Measurements from ENCODE around the gene PERCC1.
"Not testable (repeated sequence)": the region's sequence is repeated elsewhere in the genome, so short reads cannot be mapped to it uniquely, and the experiment has no call there.

The PERCC1 gene

GRCh38 chr16:1451702-1452392 is 21.0 kb downstream of the PERCC1 start:
- DNase-seq: no peak

DNA sequence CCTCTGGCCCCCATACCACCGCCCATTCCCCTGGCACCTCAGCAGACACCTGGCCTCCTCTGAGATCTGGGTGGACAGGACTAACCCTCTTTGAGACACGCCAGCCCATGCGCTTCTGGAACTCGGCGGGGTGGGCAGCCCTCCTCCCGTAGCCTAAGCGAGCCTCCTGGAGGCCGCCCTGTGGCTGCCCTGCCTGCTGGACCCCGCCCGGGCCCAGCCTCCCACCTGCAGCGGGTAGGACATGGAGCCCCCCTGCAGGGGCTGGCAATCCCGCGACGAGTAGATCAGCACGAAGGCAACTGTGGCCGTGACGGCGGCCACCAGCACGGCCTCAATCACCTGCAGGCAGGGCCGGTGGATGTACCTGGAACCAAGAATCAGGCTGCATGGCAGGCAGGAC is 21.7 kb downstream of the PERCC1 start:
- DNase-seq: no peak

DNA sequence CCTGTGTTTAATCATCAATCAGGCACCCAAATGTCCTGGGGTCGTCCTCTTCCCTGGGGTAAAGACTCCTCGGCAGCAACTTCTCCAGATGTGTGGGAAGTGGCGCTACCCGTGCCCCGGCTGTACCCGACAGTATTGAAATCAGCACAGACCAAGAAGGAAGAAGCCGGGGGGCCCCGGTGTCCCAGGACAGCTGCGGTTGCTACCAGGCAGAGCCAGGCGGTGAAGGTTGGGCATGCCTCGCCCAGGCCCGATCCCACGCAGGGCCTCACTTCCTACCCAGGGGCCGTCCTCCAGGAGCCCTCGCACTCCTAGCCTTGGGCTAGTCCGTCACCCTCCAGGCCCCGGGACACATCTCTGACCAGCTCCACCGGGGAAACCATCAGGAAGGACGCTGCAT is 22.4 kb downstream of the PERCC1 start:
- no peak for DNase-seq

DNA sequence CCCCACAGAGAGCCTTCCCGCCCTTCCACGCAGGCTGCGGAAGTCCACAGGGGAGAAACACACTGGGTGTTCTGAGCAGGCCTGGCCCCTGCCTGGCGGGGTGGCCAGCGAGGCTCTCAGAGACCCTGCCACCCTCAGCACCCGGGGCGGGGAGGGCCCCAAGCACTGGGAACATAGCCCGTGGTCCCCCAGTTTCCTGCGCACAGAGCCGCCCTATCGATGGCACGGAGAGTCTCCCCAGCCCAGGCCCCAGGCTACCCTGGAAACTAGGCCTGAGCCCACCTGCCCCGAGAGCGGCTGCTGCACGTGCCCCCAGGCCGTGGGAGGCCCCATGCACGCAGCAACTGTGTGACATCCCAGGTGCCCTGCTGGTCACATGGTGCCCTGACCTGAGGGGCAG is 23.7 kb downstream of the PERCC1 start:
- DNase-seq: no peak

- DNase-seq: no peak
Observed at GRCh38 chr16:1455190-1456171, 24.6 kb downstream of the PERCC1 start.

- no peak for DNase-seq
Observed at GRCh38 chr16:1456951-1457350, 26.1 kb downstream of the PERCC1 start.

- DNase-seq: no peak
Observed at GRCh38 chr16:1457489-1458245, 26.8 kb downstream of the PERCC1 start.

GRCh38 chr16:1458336-1458976 is 27.6 kb downstream of the PERCC1 start:
- DNase-seq: no peak

- no peak for DNase-seq
Observed at GRCh38 chr16:1458977-1459341, 28.1 kb downstream of the PERCC1 start.

GRCh38 chr16:1459967-1460366 is 29.1 kb downstream of the PERCC1 start:
- DNase-seq: no peak

DNA sequence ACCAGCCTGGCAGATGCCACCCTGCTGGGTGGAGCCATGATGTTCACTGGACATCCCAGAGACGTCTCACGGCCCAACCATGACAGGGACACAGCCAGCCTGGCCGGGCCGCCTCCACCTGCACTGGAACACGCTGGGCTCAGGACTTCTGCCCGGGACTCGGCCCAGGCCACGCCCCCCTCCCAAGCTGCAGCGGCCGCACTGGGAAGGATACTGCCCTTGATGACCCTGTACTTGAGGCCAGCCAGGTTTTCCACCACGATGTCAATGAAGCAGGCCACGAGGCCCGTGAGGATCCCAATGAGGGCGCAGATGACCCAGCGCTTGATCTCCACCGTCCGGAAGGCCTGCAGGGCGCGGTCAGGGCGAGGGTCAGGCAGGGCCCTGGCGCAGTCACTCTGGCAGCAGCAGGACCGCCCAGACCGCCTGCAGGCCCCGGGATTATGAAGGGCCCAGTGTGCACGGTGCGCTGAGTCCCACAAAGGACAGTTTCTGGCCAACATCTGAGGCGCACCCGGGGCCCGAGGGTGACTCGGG is 29.8 kb downstream of the PERCC1 start:
- DNase-seq: no peak

- DNase-seq: no peak
Observed at GRCh38 chr16:1461146-1461545, 30.3 kb downstream of the PERCC1 start.

GRCh38 chr16:1464196-1464893 is 33.5 kb downstream of the PERCC1 start:
- DNase-seq: no peak

GRCh38 chr16:1464894-1465566 is 34.2 kb downstream of the PERCC1 start:
- DNase-seq: no peak

DNA sequence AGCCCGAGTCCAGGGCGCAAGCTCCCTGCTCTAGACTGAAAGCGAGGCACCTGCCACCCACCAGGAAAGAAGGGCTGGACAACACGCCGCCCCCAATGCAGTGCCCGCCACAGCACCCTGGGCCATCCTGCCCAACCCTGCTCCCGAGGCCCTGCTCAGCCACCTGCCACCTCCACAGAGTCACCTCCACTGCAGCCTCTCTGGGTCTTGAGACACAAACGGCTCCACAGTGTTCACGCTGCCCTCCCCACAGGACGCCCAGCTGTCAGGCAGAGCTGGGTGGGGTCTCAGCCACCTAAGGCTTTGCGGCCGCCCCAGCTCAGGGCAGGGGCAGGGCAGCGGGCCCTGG is 34.7 kb downstream of the PERCC1 start:
- DNase-seq: no peak

DNA sequence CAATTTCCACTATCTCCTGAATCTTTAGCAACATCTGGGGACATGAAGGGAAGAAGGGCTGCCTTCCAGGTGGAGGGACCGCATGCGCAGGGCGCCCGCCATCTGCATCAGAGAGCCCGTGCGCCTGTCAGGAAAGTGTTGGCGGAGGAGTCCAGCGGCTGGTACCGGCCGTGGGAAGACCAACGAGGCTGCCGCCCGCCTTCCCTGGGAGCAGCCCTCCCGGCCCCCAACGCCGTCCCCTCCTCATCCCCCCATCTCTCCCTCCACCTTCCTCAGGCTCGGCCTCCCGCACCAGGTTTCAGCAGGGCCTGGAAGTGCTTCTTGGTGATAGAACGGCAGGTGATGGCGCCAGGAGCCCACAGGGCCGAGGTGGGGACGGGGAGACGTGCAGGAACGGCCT is 35.2 kb downstream of the PERCC1 start:
- no peak for DNase-seq

DNA sequence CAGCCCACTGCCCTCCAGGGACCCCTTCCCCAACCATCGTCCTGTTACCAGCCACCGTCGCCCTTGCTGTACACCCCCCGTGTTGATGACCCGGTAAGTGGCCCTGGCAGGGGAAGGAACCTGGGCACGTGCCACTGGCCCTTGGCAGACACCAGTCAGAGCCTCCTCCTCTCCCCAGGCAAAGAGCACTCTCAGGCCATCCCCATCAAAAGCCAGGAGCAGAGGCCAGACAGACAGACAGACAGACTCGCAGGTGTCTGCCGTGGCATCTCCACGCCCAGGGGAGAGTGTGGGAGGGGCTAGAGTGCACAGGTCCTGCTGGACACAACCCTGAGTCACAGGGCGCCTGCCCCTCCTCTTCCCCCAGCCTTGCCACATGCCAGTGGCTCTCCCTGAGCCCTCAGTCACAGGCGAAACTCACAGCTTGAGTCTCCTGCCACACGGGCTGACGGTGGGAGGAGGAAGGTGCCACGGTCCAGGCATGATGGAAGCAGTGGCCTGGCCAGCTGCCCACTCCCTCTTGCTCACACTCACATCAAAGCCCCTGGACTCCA is 36.2 kb downstream of the PERCC1 start:
- no peak for DNase-seq

DNA sequence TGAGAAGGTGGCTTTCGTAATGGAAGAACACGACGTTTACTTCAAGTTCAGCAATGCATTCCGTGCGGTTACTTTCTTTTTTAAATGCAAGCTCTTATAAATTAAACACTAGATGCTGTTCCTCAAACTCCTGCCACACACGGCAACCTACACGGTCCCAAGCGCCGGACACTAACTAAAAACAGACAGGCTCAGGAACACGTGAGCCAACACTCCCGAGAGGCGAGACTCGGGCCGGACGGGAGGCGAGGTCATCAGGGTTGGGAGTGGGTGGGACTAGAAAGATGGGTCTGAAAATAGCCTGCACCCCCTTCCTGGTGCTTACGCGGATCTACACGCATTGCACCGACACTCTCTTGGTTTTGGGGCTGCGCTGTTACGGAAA is 37.5 kb downstream of the PERCC1 start:
- DNase-seq: no peak

DNA sequence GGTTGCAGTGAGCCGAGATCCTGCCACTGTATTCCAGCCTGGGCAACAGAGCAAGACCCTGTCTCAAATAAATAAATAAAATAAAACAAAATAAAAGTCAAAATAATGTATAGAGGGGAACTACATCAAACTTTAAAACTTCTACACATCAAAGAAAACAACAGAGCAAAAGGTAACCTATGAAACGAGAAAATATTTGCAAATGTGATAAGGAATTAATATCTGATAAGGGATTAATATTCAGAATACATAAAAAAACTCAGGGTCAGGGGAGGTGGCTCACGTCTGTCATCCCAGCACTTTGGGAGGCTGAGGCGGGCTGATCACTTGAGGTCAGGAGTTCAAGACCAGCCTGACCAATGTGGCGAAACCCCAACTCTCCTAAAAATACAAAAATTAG is 38.3 kb downstream of the PERCC1 start:
- DNase-seq: not testable (repeated sequence)

DNA sequence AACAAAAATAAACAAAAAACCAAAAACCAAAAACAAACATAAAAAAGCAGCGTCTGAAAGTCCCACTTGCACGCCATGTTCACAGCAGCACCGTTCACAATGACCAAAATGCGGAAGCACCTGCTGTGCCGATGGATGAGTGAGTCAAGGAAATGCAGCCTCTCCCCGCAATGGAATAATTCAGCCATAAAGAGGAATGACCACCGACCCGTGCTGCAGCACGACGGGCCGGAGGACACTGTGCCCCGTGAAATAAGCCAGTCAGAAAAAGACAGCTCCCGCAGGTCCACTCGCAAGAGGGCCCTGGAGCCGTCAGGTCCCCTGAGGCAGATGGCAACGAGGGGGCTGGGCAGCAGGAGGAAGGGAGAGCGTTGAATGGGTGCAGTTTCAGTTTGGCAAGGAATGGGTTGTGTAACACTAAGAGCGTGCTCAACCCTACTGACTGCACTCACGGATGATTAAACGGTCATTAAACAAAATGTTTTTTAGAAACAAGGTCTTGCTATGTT is 38.9 kb downstream of the PERCC1 start:
- no peak for DNase-seq
